ENCODE data around the gene KLHL12. TPM values are rescaled to one million over a fixed set of nuclear protein-coding genes. Genes with fewer than 3 reads are reported as not detected.

Gene KLHL12
- polyA plus RNA-seq, 2 of the 4 experiments (the other 2 are of a cell fraction) = 19.4 to 59.4 TPM

- CTCF ChIA-PET = no interaction called here
- FAIRE-seq (no peak), ATAC-seq (no peak), DNase-seq (ENCODE audit: low read depth in 1 of 2, low spot score in 1 of 2) (no peak)
- Histone ChIP-seq H3K4me3 (no peak overlapping the region), H3K9me3 (no peaks in the 10 kb centered on the region), H3K4me2 (no peak overlapping the region), H3K4me1 (no peaks in the 10 kb centered on the region; the same call in 2 of the 3 replicates), H3K27ac (no peak overlapping the region)
- POLR2A ChIA-PET = no interaction called here
- TF ChIP-seq E2F6 (IDR thresholded peaks at IDR 0.05; ENCODE audit: borderline replicate concordance, low read depth) = no peak
- TF ChIP-seq ZC3H11A (IDR thresholded peaks at IDR 0.05) = no peak
- no peak for TF ChIP-seq ZSCAN20 (CRISPR knock-in tag; IDR thresholded peaks at IDR 0.05)
- no peak for TF ChIP-seq EHMT2 (IDR thresholded peaks at IDR 0.05; ENCODE audit: low read depth)
- no peak for TF ChIP-seq NR3C1 (IDR thresholded peaks at IDR 0.05)
- TF ChIP-seq HEYL (CRISPR knock-in tag; IDR thresholded peaks at IDR 0.05) = no peak
- no peak for TF ChIP-seq TFCP2L1 (CRISPR knock-in tag; IDR thresholded peaks at IDR 0.05)
- no peak for TF ChIP-seq MYC (IDR thresholded peaks at IDR 0.05; ENCODE audit: borderline replicate concordance, low read length)
- no peak for TF ChIP-seq HDAC2 (IDR thresholded peaks at IDR 0.05)
- TF ChIP-seq CEBPB (IDR thresholded peaks at IDR 0.05) = no peak
- no peak for TF ChIP-seq FOXS1 (CRISPR knock-in tag; IDR thresholded peaks at IDR 0.05)
- TF ChIP-seq JUNB (IDR thresholded peaks at IDR 0.05) = no peak
- no peak for TF ChIP-seq CTCF (IDR thresholded peaks at IDR 0.05)
- TF ChIP-seq TP53 (CRISPR knock-in tag; IDR thresholded peaks at IDR 0.05) = no peak
- WGBS (ENCODE audit: missing lambda C conversion rate) = 78% methylated on average over 6 of the region's 6 CpGs
These were observed 68.7 kb downstream of the KLHL12 start for GRCh38 chr1:202858331-202858730.

- 48% methylated on average over 4 of the region's 4 CpGs for WGBS (ENCODE audit: missing lambda C conversion rate)
- ChIA-PET POLR2A (interaction anchor here (0.6 kb wide), 1 partner anchor 75 kb away, joined by 3 read pairs; no protein-coding TSS in a partner anchor), CTCF (no interaction called here)
- Histone ChIP-seq H3K4me2 (no peak overlapping the region), H3K4me1 (no peaks in the 10 kb centered on the region; the same call in 2 of the 3 replicates), H3K27ac (no peak overlapping the region), H3K4me3 (no peak overlapping the region), H3K9me3 (no peaks in the 10 kb centered on the region)
- ATAC-seq (no peak), DNase-seq (ENCODE audit: low read depth in 1 of 2, low spot score in 1 of 2) (no peak), FAIRE-seq (no peak)
- TF ChIP-seq HOXA7 (CRISPR knock-in tag; IDR thresholded peaks at IDR 0.05) (no peak), POLR2AphosphoS2 (conservative IDR thresholded peaks at IDR 0.05; ENCODE audit: low read length) (no peak), FOSL2 (IDR thresholded peaks at IDR 0.05) (no peak), FOSL2 (CRISPR knock-in tag; IDR thresholded peaks at IDR 0.05) (no peak)
These were observed 69.9 kb downstream of the KLHL12 start for GRCh38 chr1:202857136-202857610.

GRCh38 chr1:202856014-202856413 is 71.0 kb downstream of the KLHL12 start:
- no peak for FAIRE-seq
- WGBS (ENCODE audit: missing lambda C conversion rate) = 75% methylated on average over 2 of the region's 2 CpGs
- CTCF ChIA-PET = interaction anchor here (1.3 kb wide), 1 partner anchor 20 kb away, joined by 3 read pairs; no protein-coding TSS in a partner anchor
- TF ChIP-seq EHMT2 (IDR thresholded peaks at IDR 0.05; ENCODE audit: low read depth) (no peak), NR3C1 (IDR thresholded peaks at IDR 0.05) (no peak), NPAS2 (CRISPR knock-in tag; IDR thresholded peaks at IDR 0.05; ENCODE audit: borderline replicate concordance) (no peak), CHD4 (IDR thresholded peaks at IDR 0.05; ENCODE audit: borderline replicate concordance) (no peak), HOXB5 (CRISPR knock-in tag; IDR thresholded peaks at IDR 0.05) (no peak), CEBPB (IDR thresholded peaks at IDR 0.05) (no peak), RFX5 (IDR thresholded peaks at IDR 0.05) (no peak), MAX (IDR thresholded peaks at IDR 0.05) (no peak), TFCP2L1 (CRISPR knock-in tag; IDR thresholded peaks at IDR 0.05) (no peak), HMGXB4 (CRISPR knock-in tag; IDR thresholded peaks at IDR 0.05; ENCODE audit: borderline replicate concordance) (no peak), CHD2 (IDR thresholded peaks at IDR 0.05; ENCODE audit: low read length, partially characterized antibody) (no peak)
- TF ChIP-seq, protein P1, sequence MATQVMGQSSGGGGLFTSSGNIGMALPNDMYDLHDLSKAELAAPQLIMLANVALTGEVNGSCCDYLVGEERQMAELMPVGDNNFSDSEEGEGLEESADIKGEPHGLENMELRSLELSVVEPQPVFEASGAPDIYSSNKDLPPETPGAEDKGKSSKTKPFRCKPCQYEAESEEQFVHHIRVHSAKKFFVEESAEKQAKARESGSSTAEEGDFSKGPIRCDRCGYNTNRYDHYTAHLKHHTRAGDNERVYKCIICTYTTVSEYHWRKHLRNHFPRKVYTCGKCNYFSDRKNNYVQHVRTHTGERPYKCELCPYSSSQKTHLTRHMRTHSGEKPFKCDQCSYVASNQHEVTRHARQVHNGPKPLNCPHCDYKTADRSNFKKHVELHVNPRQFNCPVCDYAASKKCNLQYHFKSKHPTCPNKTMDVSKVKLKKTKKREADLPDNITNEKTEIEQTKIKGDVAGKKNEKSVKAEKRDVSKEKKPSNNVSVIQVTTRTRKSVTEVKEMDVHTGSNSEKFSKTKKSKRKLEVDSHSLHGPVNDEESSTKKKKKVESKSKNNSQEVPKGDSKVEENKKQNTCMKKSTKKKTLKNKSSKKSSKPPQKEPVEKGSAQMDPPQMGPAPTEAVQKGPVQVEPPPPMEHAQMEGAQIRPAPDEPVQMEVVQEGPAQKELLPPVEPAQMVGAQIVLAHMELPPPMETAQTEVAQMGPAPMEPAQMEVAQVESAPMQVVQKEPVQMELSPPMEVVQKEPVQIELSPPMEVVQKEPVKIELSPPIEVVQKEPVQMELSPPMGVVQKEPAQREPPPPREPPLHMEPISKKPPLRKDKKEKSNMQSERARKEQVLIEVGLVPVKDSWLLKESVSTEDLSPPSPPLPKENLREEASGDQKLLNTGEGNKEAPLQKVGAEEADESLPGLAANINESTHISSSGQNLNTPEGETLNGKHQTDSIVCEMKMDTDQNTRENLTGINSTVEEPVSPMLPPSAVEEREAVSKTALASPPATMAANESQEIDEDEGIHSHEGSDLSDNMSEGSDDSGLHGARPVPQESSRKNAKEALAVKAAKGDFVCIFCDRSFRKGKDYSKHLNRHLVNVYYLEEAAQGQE (IDR thresholded peaks at IDR 0.05) = no peak
- TF ChIP-seq, protein P2, sequence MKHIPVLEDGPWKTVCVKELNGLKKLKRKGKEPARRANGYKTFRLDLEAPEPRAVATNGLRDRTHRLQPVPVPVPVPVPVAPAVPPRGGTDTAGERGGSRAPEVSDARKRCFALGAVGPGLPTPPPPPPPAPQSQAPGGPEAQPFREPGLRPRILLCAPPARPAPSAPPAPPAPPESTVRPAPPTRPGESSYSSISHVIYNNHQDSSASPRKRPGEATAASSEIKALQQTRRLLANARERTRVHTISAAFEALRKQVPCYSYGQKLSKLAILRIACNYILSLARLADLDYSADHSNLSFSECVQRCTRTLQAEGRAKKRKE (CRISPR knock-in tag; IDR thresholded peaks at IDR 0.05; ENCODE audit: low read depth) = no peak

More at GRCh38 chr1:202856014-202856413, 71.0 kb downstream of the KLHL12 start:
- Histone ChIP-seq H3K9me3 (no peaks in the 10 kb centered on the region), H3K4me2 (no peak overlapping the region), H3K4me1 (no peaks in the 10 kb centered on the region), H3K27ac (no peak overlapping the region), H3K4me3 (no peak overlapping the region)
- ATAC-seq (no peak), DNase-seq (ENCODE audit: low read depth in 1 of 2, low spot score in 1 of 2) (no peak)
- POLR2A ChIA-PET = no interaction called here
